Activated CD4-positive, CD25-positive, alpha-beta regulatory T cell treated with anti-CD3 and anti-CD28 coated beads, Interleukin-2, amount 50 U/mL, for 16 hours (primary cell): ENCODE measurements around the gene LURAP1L.

ENCODE experiments used
- DNase-seq: peaks from one replicate; pipeline ENCODE4 v3.0.0-alpha.2; 2020; ENCODE audit warnings: low read depth, low spot score

Gene LURAP1L

DNA sequence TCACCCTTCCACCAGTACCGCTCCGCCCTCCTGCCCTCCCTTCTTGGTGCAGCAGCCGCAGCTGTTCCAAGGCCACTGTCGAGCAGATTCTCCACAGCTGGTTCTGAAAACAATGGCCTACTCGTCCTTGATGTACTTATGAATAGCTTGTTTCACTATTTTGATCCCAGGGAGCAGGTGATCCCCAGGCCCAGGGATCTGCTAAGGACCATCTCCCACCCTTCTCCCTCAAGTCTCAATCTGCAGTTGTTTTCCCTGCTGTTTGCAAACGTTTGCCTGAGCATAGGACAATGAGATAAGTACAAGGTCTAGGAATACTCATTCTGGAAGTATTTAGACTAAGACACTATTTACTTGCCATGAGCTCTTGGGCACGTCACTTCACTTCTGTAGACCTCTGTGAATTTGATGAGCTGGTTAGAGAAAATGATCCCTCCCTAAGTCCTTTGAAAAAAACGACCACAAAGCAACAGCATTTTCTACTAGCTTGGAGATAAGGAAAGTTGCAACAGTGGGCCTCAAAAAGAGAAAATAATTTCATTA is 1.8 kb downstream of the LURAP1L start:
- no peak for DNase-seq

GRCh38 chr9:12777121-12778022 is 2.6 kb downstream of the LURAP1L start:
- DNase-seq, result no peak

- no peak for DNase-seq
These were observed 3.6 kb downstream of the LURAP1L start for GRCh38 chr9:12778389-12778788.

GRCh38 chr9:12781226-12781733 is 6.5 kb downstream of the LURAP1L start:
- DNase-seq, result no peak

DNA sequence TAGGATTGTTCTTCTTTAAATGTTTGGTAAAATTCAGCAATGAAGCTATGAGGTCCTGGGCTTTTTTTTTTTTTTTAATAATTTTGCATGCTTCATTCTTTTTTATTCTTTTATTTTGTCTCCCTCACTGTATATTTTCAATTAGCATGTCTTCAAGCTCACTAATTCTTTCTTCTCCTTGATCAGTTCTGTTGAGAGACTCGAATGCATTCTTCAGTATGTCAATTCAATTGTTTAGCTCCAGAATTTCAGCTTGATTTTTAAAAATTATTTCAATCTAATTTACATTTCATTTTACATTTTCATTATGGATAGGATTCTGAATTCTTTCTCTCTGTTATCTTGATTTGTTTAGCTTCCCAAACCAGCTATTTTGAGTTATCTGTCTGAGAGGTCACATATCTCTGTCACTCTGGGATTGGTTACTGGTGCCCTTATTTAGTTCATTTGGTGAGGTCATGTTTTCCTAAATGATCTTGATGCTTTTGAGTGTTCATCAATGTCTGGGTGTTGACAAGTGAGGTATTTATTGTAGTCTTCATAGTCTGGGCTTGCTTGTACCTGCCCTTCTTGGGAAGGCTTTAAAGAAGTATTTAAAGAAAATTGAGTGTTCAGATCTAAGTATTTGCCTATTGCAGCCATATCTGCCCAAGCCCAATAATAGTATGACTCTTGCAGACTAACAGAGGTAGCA is 9.1 kb downstream of the LURAP1L start:
- no peak for DNase-seq

DNA sequence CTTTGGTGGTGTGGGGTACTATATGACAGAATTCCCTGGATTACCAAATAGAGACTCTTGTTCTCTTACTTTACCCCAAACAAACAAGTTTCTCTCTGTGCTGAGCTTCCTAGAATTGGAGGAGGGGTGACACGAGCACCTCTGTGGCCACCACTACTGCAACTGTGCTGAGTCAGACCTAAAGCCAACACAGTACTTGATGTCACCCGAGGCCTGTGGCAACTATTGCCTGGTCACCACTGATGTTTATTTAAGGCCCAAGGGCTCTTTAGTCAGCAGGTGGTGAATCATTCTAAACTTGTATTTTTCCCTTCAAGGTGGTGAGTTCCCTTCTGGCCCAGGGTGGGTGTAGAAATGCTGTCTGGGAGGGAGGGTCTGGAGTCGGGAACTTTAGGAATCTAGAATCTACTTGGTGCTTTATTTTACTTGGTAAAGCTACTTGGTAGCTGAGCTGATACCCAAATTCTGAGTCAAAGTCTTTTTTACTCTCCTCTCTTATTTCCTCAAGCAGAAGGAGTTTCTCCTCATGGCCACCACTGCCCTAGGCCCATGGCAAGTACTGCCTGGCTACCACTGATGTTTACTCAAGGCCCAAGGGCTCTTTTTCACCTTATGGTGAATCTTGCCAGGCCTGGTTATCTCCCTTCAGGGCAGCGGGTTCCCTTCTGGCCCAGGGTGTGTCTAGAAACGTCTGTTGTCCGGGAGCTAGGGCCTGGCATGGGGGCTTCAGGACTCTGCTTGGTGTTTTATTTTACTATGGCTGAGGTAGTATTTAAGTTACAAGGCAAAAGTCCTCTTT is 9.8 kb downstream of the LURAP1L start:
- DNase-seq, result no peak

DNA sequence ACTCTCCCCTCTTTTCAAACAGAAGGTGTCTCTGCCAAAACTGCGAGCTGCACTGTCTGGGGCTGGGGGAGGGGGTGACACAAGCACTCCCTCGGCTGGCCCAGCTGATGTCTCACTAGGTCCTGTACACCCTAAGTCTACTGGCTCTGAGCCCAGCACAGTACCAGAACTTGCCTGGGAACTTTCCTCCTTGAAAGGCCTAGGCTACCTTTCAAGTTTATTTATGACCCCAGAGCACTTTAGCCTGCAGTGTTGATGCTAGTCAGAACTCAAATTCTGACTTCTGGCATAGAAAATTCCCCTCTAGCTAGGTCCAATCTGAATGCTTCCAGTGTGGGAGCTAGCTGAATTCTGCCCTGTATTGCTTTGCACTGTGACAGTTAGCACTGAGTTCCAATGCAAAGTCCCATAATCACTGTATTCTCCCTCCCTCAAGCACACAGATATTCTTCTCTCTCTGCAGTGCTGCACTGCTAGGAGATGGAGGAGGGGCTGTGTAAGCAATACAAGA is 10.5 kb downstream of the LURAP1L start:
- no peak for DNase-seq

- no peak for DNase-seq
These were observed 11.1 kb downstream of the LURAP1L start for GRCh38 chr9:12785941-12786340.

DNA sequence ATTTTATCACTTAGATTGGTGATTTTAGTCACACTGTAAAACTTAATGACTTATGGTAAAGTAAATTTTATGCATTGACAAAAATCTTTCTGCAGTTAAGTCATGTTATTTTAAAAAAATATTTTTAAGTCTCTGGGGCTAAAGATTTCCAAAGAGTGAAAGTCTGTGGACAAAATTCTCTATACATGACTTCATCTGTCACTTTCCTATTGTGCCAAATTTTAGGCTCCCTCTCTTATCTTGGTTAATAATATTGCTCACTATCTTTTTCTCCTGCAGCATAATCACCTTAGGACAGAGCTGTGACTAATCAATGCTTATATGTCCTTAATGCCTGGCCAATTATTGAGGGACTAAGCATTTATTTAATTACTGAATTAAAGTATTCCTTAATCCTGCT is 15.2 kb downstream of the LURAP1L start:
- DNase-seq, result no peak

DNA sequence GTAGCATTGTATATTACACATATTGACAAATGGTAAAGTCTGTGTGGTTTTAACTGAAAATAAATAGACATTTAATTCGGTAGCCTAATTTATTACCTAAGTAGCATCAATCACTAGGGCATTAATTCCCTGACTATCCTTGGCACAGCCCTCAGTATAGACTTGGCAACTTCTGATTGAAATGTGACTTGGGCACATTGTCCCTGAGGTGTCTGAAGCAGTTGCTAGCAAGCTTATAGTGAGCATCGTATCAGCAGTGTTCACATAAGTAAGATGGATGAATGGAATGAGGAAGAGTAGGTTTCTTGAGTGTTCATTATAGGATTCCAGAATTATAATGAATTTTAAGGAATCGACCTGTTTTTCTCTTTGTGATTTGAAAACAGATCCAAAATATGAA is 16.1 kb downstream of the LURAP1L start:
- no peak for DNase-seq

DNA sequence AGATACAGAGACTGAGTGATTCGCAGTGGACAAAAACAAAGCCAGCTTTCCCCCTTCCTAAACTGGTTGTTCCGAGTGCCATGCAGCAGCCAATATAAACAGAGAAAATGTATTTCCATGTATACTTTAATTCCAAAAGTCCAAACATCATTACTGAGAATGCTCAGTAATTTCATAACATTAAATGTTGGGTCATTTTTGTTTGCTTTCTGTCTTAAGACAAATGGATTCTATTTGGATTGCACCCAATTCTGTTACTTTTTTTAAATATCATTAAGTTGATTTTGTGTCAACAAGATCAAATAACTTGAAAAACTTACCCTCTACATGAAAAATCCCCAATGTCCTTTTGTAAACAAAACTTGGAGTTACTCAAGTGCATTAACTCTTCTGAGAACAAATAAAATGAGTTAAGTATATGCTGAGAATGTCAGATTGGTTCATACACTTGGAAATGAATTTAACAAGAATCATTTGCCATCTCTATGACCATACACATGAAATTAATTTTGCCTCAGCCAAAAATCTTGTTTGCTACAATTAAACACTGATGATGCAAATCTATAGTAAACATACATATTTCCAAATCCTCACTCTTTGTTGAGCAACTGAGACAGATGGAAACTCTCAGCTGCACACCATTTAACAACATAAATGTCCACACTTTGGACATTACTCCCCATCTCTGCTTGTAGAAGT is 19.4 kb downstream of the LURAP1L start:
- DNase-seq, result no peak

GRCh38 chr9:12796601-12797000 is 21.8 kb downstream of the LURAP1L start:
- DNase-seq, result no peak

- no peak for DNase-seq
These were observed 22.2 kb downstream of the LURAP1L start for GRCh38 chr9:12797037-12797436.

GRCh38 chr9:12798066-12798770 is 23.4 kb downstream of the LURAP1L start:
- DNase-seq, result no peak

GRCh38 chr9:12801187-12801586 is 26.4 kb downstream of the LURAP1L start:
- DNase-seq, result no peak

- DNase-seq, result no peak
These were observed 26.8 kb downstream of the LURAP1L start for GRCh38 chr9:12801663-12802062.

DNA sequence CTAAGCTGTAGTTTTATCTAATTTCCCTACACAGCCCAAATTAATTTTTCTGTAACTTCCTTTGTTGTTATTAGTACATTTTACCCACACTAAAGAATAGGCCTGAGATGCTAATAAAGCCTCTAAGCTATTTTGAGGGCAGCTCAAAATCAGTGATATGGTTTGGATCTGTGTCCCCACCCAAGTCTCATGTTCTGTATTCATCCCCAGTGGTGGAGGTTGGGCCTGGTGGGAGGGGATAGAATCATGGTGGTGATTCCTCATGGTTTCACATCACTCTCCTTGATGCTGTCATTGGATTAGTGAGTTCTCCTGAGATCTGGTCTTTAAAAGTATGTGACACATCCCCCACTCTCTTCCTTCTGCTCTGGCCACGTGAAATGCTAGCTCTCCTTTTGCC is 27.3 kb downstream of the LURAP1L start:
- no peak for DNase-seq

GRCh38 chr9:12808569-12808968 is 33.7 kb downstream of the LURAP1L start:
- DNase-seq, result no peak

DNA sequence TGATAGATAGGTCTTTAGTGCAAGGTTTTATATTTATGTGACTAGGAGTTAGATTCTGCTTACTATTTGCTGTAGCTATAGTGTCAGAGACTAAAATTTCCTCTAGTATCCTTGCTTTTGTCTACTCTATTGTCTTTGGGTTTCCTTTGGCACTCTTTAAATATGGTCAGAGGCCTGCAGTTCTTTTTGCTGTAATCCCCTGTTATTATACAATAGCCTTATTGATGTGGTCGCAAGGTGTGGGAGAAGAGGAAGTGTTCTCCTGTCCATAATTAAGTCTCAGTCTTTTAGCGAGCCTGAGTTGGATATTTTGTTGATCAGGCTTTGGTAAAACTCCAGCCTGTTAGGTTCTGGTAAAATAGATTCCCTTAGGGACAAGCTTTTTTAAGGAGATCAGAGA is 34.9 kb downstream of the LURAP1L start:
- no peak for DNase-seq

DNA sequence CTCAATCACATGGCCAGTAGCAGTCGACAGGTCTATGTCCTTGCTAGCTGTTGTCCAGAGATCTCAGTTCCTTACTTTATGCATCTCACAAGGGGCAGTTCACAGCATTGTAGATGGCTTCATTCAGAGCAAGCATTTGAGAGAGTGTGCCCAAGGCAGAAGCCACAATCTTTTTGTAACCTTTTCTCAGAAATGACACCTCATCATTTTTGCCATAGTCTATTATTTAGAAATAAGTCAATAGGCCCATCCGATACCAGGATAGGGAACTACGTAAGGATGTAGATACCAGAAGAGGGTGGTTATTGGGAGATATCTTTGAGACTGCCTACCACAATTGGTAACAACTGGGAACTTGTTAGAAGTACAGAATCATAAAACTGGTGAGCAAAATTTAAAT is 37.1 kb downstream of the LURAP1L start:
- no peak for DNase-seq
